ENCODE results near the gene HESX1. TPM values are rescaled to one million over a fixed set of nuclear protein-coding genes. Genes with fewer than 3 reads are reported as not detected.
A peak's percentile ranks its signal among the peaks of the same experiment; 100 is the strongest.

Gene HESX1
- total and polyA plus RNA-seq, 2 of the 8 experiments (the other 6 are each of a cell fraction or from before 2014, with no cell fraction given), result 7.1 to 12.0 TPM

GRCh38 chr3:57161915-57162314, 37.9 kb downstream of the HESX1 start:
- Histone ChIP-seq H2BK15ac (ENCODE audit: low read length) (no peak overlapping the region), H3K23ac (ENCODE audit: insufficient read length) (no peak overlapping the region), H2BK12ac (ENCODE audit: low read depth, low read length) (no peak overlapping the region), H4K8ac (ENCODE audit: extremely low read depth, insufficient read depth, low read length) (no peak overlapping the region), H3K18ac (ENCODE audit: extremely low read depth, low read length) (no peak overlapping the region), H3K36me3 (ENCODE audit: control insufficient read depth in 2 of 4, insufficient read depth in 4 of 4, low read length in 3 of 4) (no peaks in the 10 kb centered on the region), H3K4ac (replicated peaks; ENCODE audit: insufficient read length, low read depth, low read length) (no peak overlapping the region), H3K27me3 (replicated peaks in 1 of 4; ENCODE audit: control insufficient read depth in 3 of 4, extremely low read depth in 1 of 4, insufficient read depth in 3 of 4, low read length in 3 of 4) (peaks cover 6 to 51% (median 27%) of the 10 kb centered on the region in 4 experiments), H3K9ac (replicated peaks in 1 of 4; ENCODE audit: extremely low read depth in 1 of 4, low read depth in 3 of 4, low read length in 3 of 4) (no peak overlapping the region), H3K4me2 (ENCODE audit: insufficient read depth in 1 of 2, low read depth in 2 of 2, low read length in 2 of 2) (peak overlapping the region in 1 of 2 experiments; percentile 14; a peak in 1 of 4 replicates), H3K27ac (ENCODE audit: low read depth, low read length) (no peak overlapping the region), H2BK20ac (ENCODE audit: low read length) (no peak overlapping the region), H2AFZ (ENCODE audit: low read length) (no peak overlapping the region), H3K4me1 (replicated peaks in 1 of 4; ENCODE audit: control insufficient read depth in 3 of 4, insufficient read depth in 4 of 4, low read length in 3 of 4) (peaks cover 10 to 52% (median 32%) of the 10 kb centered on the region in 4 experiments), H4K5ac (ENCODE audit: insufficient read length, low read depth, low read length) (no peak overlapping the region), H2BK120ac (replicated peaks; ENCODE audit: low read depth, low read length) (no peak overlapping the region), H2AK5ac (ENCODE audit: low read depth, low read length) (0 out of 2 replicates have a peak overlapping the region, but pooled peaks have one; percentile 4), H3K23me2 (ENCODE audit: low read depth, low read length) (peaks cover 9% of the 10 kb centered on the region), H3K14ac (ENCODE audit: insufficient read length) (no peak overlapping the region), H3K9me3 (ENCODE audit: insufficient read depth in 2 of 2, low read depth in 1 of 2, low read length in 1 of 2) (no peaks in the 10 kb centered on the region), H3K79me2 (ENCODE audit: control insufficient read depth in 1 of 2, insufficient read depth in 2 of 2, low read length in 2 of 2) (peaks cover 0 to 35% of the 10 kb centered on the region in 2 experiments; a peak in 3 of 4 replicates), H3K4me3 (ENCODE audit: extremely low read depth in 1 of 4, insufficient read depth in 2 of 4, low read depth in 3 of 4, low read length in 4 of 4) (no peak overlapping the region), H4K20me1 (replicated peaks in 1 of 2; ENCODE audit: control insufficient read depth in 1 of 2, insufficient read depth in 2 of 2, low read length in 2 of 2) (peaks cover 6 to 17% of the 10 kb centered on the region in 2 experiments), H3K56ac (replicated peaks; ENCODE audit: insufficient read length, low read depth, low read length) (no peak overlapping the region), H3K79me1 (ENCODE audit: low read depth, low read length) (peaks cover 5% of the 10 kb centered on the region; the same call in 1 of the 2 replicates), H4K91ac (replicated peaks; ENCODE audit: insufficient read length, low read length) (no peak overlapping the region), H2BK5ac (ENCODE audit: low read depth, low read length) (peak overlapping the region; percentile 3; the same call in 1 of the 2 replicates)
- no peak for FAIRE-seq
- ChIA-PET CTCF (ENCODE audit: partially characterized antibody) (interaction anchor here (4.4 to 4.8 kb wide), 2 partner anchors 8 to 60 kb away, joined by 22 to 27 read pairs; no protein-coding TSS in a partner anchor), POLR2A (ENCODE audit: partially characterized antibody) (interaction anchor here (1.0 to 1.7 kb wide), 3 partner anchors 18 to 32 kb away, joined by 3 to 7 read pairs (median 4); no protein-coding TSS in a partner anchor)
- TF ChIP-seq JUND (IDR thresholded peaks at IDR 0.05; ENCODE audit: low read length) (no peak), SUZ12 (IDR thresholded peaks at IDR 0.05; ENCODE audit: low read length) (no peak)
- DNase-seq (ENCODE audit: low read depth in 1 of 2, low spot score in 2 of 2), result no peak
- 88% methylated on average over 1 of the region's 1 CpG; no CpG with 5 or more reads in 1 of the 2 experiments for WGBS, 2 experiments (ENCODE audit: extremely low coverage in 1 of 2, insufficient coverage in 1 of 2, insufficient read length in 1 of 2, insufficient replicate concordance in 2 of 2, low coverage in 1 of 2, low lambda C conversion rate in 2 of 2, missing lambda C conversion rate in 1 of 2)

Data from H1 (cell line).